ENCODE measurements around the gene CREB1.
"Not testable (repeated sequence)": the region's sequence is repeated elsewhere in the genome, so short reads cannot be mapped to it uniquely, and the experiment has no call there.

The CREB1 gene

DNA sequence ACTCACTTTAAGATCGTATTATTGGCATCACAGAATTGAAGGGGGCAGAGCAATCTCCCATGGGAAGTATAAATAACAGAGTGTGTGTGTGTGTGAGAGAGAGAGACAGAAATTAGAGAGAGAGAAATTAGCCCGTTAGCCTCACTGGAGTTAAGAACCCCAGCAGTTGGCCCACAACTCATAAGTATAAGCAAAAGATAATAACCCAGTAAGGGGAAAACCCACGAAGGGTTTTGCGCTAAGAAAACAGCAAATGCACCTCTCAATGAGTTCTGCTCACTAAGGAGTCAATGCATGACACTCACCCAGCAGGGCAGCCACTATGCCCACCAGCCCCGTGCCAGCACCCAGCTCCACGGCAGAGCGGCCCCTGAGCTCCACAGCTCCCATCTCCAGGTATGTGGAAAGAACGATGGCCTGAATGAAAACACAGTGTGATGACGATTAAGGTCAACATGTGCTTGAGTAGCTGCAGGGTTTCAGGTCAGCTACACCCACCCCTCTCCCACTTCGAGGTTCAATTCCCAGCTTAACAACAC lies 91.8 kb downstream of the CREB1 start:
- DNase-seq = no peak

DNA sequence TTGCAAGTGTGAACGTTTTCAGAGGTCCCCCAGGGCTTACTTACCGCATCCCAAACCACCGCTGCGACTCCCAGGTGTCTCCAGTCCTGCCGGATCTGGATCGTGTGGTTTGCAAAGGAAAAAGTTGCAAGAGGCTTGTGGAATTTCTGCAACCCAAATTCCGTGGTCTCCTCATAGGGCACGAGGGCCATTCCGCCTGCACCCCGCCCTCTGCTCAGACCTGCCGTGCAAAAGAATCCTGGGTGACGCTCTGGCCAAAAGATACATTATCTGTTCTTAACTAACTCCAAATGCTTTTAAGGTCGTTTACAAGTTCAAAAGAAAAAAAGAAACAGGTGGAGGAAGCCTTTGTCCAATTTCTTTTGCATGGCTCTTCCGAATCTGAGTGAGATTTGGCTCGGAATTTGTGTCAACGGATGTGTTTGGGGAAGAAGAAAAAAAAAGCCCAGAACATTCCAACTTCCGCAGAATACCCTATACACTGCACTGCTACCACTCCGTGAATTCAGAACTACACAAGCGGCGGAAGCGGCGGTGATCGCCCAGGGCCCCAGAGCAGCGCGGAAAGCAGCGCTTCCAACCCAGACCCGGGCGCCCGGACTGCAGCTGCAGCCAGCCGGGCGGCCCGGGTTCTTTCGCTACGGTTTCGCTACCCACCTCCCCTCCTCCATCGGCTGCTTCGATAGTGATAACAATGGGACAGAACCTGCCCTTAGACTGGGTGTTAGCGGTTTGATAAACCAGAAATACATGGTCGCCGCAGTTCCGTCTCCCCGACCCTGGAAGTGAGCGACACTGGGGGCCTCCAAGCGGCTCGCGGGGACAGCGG lies 94.6 kb downstream of the CREB1 start:
- peak; percentile 81 for DNase-seq

GRCh38 chr2:207625014-207625907 lies 95.5 kb downstream of the CREB1 start, which contains the start of gene METTL21A:
Gene METTL21A, minus strand, starts transcription at chr2:207625394. Its CDS starts 1,019 bp downstream, at chr2:207624375.
- peak; percentile 94 for DNase-seq

DNA sequence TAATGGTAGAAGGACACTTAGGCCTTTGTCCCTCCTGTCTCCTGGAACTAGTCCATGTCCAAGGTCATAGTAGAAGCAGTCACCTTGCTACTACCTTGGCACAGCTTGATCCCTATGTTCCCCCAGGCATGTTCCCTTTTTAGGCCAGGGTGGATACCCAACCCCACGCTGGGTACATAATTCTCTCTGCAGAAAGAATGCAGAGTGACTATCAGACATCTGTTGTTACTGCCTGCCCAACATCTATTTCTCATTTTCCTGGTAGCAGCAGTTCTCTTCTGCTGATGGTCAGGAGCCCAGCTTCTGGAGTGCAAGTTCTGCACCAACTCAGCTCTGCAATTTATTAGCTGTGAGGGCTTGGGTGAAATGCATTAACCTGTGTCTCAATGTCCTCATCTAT lies 99.8 kb downstream of the CREB1 start:
- DNase-seq = no peak

DNA sequence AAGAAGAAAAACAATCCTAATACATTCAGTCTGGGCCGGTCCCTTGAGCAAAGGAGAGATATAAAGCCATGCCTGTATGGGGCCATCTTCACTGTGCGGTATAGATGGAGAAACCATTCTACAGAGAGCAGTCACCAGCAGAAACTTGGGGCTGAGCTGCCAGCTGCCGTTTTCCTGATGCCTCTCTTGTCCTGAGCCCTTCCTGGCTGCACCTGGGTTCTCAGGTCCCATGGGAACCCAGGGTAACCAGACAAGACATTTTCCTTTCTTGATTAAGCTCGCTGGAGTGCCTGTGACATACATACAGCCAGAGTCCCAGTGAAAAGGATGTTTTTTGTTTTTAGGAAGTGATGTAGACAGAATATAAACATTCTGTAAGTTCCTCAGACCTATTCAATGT lies 100.7 kb downstream of the CREB1 start:
- no peak for DNase-seq

- DNase-seq = peak; percentile 88
Measured at GRCh38 chr2:207632575-207633493, 103.1 kb downstream of the CREB1 start.

DNA sequence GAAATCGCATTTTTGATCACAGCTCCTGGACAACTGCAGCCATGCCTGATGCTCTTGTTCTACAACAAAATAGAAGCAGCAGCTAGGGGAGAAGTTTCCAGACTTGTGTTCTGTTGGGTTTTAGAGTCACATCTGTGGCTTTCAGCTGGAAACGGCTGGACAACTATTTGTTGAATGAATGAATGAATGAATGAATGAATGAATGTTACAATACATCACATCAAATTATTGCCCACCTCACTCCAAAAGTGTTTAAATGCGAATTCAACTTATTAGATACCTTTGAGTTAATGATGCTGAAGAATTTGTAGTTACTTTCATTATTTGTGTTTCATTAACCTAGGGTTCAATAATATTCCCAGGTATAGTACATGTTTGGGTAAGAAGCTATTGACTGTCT lies 103.9 kb downstream of the CREB1 start:
- no peak for DNase-seq

DNA sequence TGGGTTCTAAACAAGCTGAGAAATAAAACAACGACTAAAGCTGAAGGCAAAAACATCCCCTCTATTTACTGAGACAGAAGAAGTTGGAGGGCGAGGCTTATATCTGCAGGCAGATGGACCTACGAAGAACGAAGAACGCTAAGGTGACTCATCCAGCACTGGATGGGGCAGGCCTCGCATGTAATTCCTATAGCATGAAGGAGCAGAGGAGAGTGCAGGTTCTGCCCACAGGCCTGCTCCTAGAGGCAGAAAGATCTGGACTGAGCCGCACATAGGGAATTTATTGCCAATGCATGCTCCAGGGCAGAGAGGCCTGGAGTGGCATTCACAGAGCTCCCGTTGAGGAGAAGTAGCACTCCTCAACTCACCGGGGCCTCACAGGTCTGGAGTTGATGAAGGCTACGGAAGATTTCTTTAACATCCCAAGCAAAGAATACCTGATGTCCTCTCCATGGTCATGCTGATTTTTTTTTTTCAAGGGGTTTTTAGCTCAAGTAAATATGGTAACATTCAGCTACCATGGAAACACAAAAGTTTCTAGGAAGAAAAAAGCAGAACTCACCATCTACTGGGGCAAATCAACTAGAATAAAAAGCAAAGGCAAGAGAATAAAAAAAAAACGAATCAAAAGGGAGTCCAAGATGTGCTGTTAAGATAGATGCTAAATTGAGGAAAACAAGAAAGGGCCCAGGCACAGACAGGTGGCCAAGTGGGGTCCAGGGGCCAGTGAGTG lies 105.9 kb downstream of the CREB1 start:
- DNase-seq = peak; percentile 60

- DNase-seq = not testable (repeated sequence)
Measured at GRCh38 chr2:207639288-207639687, 109.5 kb downstream of the CREB1 start.

DNA sequence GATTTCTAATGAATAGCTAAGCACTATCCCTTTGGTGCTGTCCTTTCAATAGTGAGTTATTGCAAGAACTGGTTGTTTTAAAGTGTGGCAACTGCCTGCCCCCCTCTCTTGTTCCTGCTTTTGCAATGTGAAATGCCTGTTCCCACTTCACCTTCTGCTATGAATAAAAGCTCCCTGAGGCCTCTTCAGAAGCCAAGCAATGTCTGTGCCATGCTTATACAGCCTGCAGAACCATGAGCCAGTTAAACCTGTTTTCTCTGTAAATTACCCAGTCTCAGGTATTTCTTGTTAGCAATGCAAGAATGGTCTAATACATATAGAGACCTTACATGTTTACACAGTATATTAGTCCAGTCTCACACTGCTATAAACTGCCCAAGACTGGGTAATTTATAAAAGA lies 110.4 kb downstream of the CREB1 start:
- no peak for DNase-seq

- DNase-seq = no peak
Measured at GRCh38 chr2:207640661-207641060, 110.9 kb downstream of the CREB1 start.

- DNase-seq = no peak
Measured at GRCh38 chr2:207643892-207644291, 114.1 kb downstream of the CREB1 start.

- not testable (repeated sequence) for DNase-seq
Measured at GRCh38 chr2:207646582-207646981, 116.8 kb downstream of the CREB1 start.
